IPS-15b (cell line): ENCODE measurements around the gene CD28.
"Not testable (repeated sequence)": the region's sequence is repeated elsewhere in the genome, so short reads cannot be mapped to it uniquely, and the experiment has no call there.

Experiments
- H3K27me3 ChIP-seq: one replicate; pipeline ENCODE4 v1.6.1; 2013; ENCODE audit warnings: low read length; ENCODE audit not compliant: control insufficient read depth, insufficient read depth
- H3K36me3 ChIP-seq: one replicate; pipeline ENCODE4 v1.6.1; 2013; ENCODE audit warnings: low read length; ENCODE audit not compliant: control insufficient read depth, insufficient read depth
- H3K4me1 ChIP-seq: one replicate; pipeline ENCODE4 v1.6.1; 2013; ENCODE audit warnings: mild to moderate bottlenecking, low read length; ENCODE audit not compliant: control insufficient read depth, insufficient read depth
- H3K4me3 ChIP-seq: one replicate; pipeline ENCODE4 v1.5.1; 2013; ENCODE audit warnings: low read depth, low read length
- H3K9ac ChIP-seq: one replicate; pipeline ENCODE4 v1.6.1; 2013; ENCODE audit warnings: low read depth, mild to moderate bottlenecking, low read length
- H3K9me3 ChIP-seq: one replicate; pipeline ENCODE4 v1.6.1; 2013; ENCODE audit warnings: mild to moderate bottlenecking, low read length; ENCODE audit not compliant: control insufficient read depth, insufficient read depth

CD28 gene

GRCh38 chr2:203688798-203689197 is 17.6 kb upstream of the CD28 start:
- H3K36me3 ChIP-seq, result no peaks in the 10 kb centered on the region
- no peak overlapping the region for H3K9ac ChIP-seq
- no peaks in the 10 kb centered on the region for H3K27me3 ChIP-seq
- H3K4me1 ChIP-seq, result no peaks in the 10 kb centered on the region
- no peak overlapping the region for H3K4me3 ChIP-seq
- no peaks in the 10 kb centered on the region for H3K9me3 ChIP-seq

GRCh38 chr2:203689426-203690116 is 16.9 kb upstream of the CD28 start:
- Histone ChIP-seq H3K4me3 (no peak overlapping the region), H3K4me1 (no peaks in the 10 kb centered on the region), H3K27me3 (no peaks in the 10 kb centered on the region), H3K9ac (no peak overlapping the region), H3K36me3 (no peaks in the 10 kb centered on the region), H3K9me3 (no peaks in the 10 kb centered on the region)

GRCh38 chr2:203690117-203690431 is 16.4 kb upstream of the CD28 start:
- no peaks in the 10 kb centered on the region for H3K4me1 ChIP-seq
- no peaks in the 10 kb centered on the region for H3K27me3 ChIP-seq
- H3K9ac ChIP-seq, result no peak overlapping the region
- no peaks in the 10 kb centered on the region for H3K9me3 ChIP-seq
- no peaks in the 10 kb centered on the region for H3K36me3 ChIP-seq
- no peak overlapping the region for H3K4me3 ChIP-seq

- no peaks in the 10 kb centered on the region for H3K9me3 ChIP-seq
- H3K27me3 ChIP-seq, result no peaks in the 10 kb centered on the region
- no peak overlapping the region for H3K9ac ChIP-seq
- H3K36me3 ChIP-seq, result no peaks in the 10 kb centered on the region
- no peak overlapping the region for H3K4me3 ChIP-seq
- H3K4me1 ChIP-seq, result no peaks in the 10 kb centered on the region
Observed at GRCh38 chr2:203690441-203691047, 15.9 kb upstream of the CD28 start.

- no peak overlapping the region for H3K4me3 ChIP-seq
- no peaks in the 10 kb centered on the region for H3K27me3 ChIP-seq
- no peaks in the 10 kb centered on the region for H3K9me3 ChIP-seq
- no peaks in the 10 kb centered on the region for H3K4me1 ChIP-seq
- H3K36me3 ChIP-seq, result no peaks in the 10 kb centered on the region
- no peak overlapping the region for H3K9ac ChIP-seq
Observed at GRCh38 chr2:203691149-203691548, 15.3 kb upstream of the CD28 start.

- Histone ChIP-seq H3K9me3 (no peaks in the 10 kb centered on the region), H3K4me1 (no peaks in the 10 kb centered on the region), H3K36me3 (no peaks in the 10 kb centered on the region), H3K27me3 (no peaks in the 10 kb centered on the region), H3K9ac (no peak overlapping the region), H3K4me3 (no peak overlapping the region)
Observed at GRCh38 chr2:203692031-203692710, 14.3 kb upstream of the CD28 start.

- Histone ChIP-seq H3K4me1 (no peaks in the 10 kb centered on the region), H3K9ac (no peak overlapping the region), H3K36me3 (no peaks in the 10 kb centered on the region), H3K27me3 (no peaks in the 10 kb centered on the region), H3K9me3 (no peaks in the 10 kb centered on the region), H3K4me3 (no peak overlapping the region)
Observed at GRCh38 chr2:203693242-203693879, 13.1 kb upstream of the CD28 start.

- H3K4me1 ChIP-seq, result no peaks in the 10 kb centered on the region
- no peak overlapping the region for H3K4me3 ChIP-seq
- H3K27me3 ChIP-seq, result no peaks in the 10 kb centered on the region
- no peak overlapping the region for H3K9ac ChIP-seq
- H3K36me3 ChIP-seq, result no peaks in the 10 kb centered on the region
- H3K9me3 ChIP-seq, result no peaks in the 10 kb centered on the region
Observed at GRCh38 chr2:203694191-203694590, 12.2 kb upstream of the CD28 start.

- Histone ChIP-seq H3K4me1 (no peaks in the 10 kb centered on the region), H3K27me3 (no peaks in the 10 kb centered on the region), H3K4me3 (no peak overlapping the region), H3K36me3 (no peaks in the 10 kb centered on the region), H3K9ac (no peak overlapping the region), H3K9me3 (no peaks in the 10 kb centered on the region)
Observed at GRCh38 chr2:203697190-203697589, 9.2 kb upstream of the CD28 start.

- H3K27me3 ChIP-seq, H3K4me3 ChIP-seq, H3K9ac ChIP-seq, H3K9me3 ChIP-seq, H3K36me3 ChIP-seq, H3K4me1 ChIP-seq: not testable (repeated sequence)
Observed at GRCh38 chr2:203697763-203698162, 8.7 kb upstream of the CD28 start.

GRCh38 chr2:203698410-203698809 is 8.0 kb upstream of the CD28 start:
- not testable (repeated sequence) for H3K27me3 ChIP-seq, H3K4me3 ChIP-seq, H3K4me1 ChIP-seq, H3K36me3 ChIP-seq, H3K9me3 ChIP-seq, H3K9ac ChIP-seq

- H3K9ac ChIP-seq, result no peak overlapping the region
- H3K27me3 ChIP-seq, result no peaks in the 10 kb centered on the region
- no peak overlapping the region for H3K4me3 ChIP-seq
- no peaks in the 10 kb centered on the region for H3K36me3 ChIP-seq
- H3K4me1 ChIP-seq, result no peaks in the 10 kb centered on the region
- H3K9me3 ChIP-seq, result no peaks in the 10 kb centered on the region
Observed at GRCh38 chr2:203704430-203704829, 2.0 kb upstream of the CD28 start.
